ENCODE results near the gene RNF213.

Gene RNF213

GRCh38 chr17:80353718-80354275 lies 93.1 kb downstream of the RNF213 start:
- no peak for DNase-seq

DNA sequence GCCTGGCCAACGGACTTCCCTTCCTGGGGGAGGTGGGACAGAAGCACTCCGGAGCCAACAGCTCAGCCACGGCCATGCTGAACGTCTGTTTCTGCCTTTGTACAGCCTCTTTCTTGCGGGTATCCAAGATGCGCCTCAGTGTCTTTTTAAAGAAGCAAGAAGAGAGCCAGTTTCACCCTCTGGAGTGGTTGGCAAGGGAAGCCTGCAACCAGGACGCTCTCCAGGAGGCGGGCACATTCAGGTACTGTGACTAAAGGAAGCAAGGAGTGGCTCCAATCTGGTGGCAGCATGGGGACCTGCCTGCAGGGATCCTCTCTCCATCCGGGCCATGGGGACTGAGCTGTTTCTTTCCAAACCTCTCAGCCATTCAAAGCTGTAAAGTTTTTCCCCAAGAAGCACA lies 93.7 kb downstream of the RNF213 start:
- no peak for DNase-seq

- DNase-seq = no peak
Measured at GRCh38 chr17:80356231-80356856, 95.7 kb downstream of the RNF213 start.

GRCh38 chr17:80358131-80358530 lies 97.5 kb downstream of the RNF213 start:
- no peak for DNase-seq

- no peak for DNase-seq
Measured at GRCh38 chr17:80358861-80359260, 98.2 kb downstream of the RNF213 start.

- DNase-seq = no peak
Measured at GRCh38 chr17:80359422-80360110, 98.9 kb downstream of the RNF213 start.

DNA sequence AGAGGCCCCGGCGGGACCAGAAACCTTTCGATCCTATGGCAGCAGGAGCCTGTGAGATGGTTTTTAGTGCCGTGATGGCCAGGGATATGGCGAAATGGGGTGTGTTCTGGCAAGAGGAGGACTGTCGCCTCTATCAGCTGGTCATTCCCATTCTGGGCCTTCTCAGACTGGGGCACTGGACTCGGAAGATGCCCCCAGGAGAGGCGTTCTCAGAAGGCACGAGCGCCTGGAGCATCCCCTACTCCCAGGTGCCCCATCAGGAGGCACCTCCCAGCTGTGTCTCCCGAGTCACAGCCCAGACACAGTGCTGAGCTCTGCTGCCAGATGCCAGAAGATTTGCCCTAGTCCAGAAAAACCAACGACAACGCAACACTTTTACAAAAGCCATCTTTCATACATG lies 99.7 kb downstream of the RNF213 start:
- no peak for DNase-seq

DNA sequence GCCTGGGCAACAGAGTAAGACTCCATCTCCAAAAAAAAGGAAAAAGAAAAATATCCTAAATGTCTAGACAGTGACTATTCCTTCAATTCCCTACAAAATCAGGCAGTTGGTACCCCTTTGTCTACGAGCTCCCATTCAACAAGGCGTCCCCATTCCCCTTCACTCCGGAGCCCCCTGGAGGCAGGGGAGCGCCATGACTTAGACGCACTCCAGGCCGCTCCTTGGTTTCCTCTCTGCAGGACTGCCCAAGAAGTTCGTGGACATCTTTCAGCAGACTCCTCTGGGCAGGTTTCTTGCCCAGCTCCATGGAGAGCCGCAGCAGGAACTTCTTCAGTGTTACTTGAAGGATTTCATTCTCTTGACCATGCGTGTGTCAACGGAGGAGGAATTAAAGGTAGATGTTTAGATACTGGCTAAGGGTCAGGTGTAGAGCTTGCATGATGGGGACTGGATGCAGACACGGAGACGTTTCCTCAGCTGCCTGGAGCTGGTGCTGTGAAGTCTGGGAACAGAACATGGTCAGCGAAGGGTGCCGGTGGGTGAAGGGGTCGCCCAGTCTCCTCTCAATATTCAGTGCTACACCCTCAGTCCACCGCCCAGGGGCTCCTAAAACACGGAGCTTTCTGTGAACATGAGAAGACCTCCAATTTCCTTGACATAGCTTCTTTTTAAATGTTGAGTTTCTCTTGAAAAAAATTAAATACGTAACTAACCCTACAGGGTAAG lies 101.0 kb downstream of the RNF213 start:
- peak; percentile 24 for DNase-seq

GRCh38 chr17:80362428-80363119 lies 101.9 kb downstream of the RNF213 start:
- no peak for DNase-seq

DNA sequence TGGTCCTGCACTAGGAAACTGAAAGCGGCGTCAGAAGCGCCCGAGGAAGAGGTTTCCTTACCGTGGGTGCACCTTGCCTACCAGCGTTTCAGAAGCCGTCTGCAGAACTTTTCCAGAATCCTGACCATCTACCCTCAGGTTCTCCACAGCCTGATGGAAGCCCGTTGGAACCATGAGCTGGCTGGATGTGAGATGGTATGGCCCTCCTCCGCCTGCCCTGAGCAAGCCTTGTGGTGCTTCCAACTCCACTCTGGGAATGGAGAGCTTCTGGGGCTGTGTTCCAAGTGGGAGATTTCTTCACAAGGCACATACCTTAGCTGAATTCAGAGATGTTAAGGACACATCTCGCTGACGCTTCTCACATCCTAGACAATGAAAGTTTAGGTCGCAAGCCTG lies 102.5 kb downstream of the RNF213 start:
- no peak for DNase-seq

DNA sequence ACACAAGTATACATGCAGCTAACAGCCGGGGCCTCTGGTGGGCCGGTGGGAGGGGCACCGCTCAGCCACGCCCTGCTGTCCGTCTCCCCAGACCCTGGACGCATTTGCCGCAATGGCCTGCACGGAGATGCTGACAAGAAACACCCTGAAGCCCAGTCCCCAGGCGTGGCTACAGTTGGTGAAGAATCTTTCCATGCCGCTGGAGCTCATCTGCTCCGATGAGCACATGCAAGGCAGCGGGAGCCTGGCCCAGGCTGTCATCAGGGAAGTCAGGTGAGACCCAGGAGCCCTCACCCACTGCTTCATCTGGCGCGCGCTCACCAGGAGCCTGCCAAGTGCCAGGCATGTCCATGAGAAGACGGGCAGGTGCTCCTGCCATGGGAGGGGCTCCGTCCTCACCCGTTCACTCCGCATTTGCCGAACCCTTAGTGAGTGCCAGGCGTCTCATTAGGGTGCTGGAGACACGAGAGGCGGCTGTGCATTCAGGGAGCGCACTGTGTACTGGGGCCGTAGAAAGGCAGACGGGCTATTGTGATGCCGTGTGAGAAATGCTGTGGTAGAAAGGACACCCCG lies 103.0 kb downstream of the RNF213 start:
- no peak for DNase-seq

- DNase-seq = peak; percentile 46
Measured at GRCh38 chr17:80364091-80364691, 103.5 kb downstream of the RNF213 start.

GRCh38 chr17:80365001-80365965 lies 104.6 kb downstream of the RNF213 start:
- DNase-seq = no peak

DNA sequence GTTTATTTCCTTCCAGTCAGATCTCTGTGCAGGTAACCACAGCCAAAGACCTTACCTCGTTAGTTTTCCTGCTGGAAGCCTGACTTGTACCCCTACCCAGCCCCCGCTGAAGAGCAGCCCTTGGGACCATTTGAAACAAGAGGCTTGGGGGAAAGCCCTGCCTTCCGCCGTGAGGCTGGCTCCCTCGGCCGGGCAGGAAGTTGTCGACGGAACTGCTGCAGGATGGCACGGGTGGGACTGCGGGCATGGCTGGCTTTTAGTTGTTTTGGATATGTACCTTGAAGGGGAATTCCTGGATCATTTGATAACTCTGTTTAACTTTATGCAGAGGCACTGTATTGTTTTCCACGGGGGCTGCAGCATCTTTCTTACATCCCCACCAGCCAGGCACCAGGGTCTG lies 105.3 kb downstream of the RNF213 start:
- DNase-seq = no peak

DNA sequence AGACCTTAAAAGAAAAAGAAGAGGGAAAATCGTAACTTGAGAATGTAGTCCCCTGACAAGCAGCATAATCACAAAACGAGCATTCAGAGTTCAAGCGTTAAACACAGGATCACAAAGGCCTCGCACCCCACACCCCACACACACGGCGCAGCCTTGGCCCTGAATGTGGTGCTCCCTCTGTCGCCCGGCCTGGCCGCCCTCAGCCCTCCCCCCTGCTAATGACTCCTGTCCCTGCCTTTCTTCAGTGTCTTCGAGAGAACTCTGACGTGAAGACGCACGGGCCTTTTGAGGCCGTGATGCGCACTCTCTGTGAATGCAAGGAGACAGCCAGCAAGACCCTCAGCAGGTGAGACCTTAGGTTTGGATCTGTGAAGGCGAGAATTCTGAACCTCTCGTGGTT lies 106.9 kb downstream of the RNF213 start:
- no peak for DNase-seq

DNA sequence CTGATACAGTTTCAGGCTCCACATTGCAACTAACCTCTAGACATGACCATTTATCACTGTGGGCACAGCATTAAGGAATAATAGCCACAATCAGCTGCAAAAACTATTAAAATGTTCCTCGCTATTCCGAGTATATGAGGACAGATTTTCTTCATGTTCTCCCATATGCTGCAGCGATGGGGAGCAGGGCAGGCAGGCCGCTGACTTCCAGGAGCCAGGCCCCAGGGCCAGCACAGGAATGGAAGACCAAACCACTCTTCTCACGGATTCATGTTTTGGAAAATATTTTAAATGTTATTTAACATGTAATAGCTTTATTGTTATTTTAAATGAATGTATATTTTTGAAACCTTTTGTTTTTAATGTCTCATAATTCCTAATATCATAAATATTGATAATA lies 110.5 kb downstream of the RNF213 start:
- no peak for DNase-seq

DNA sequence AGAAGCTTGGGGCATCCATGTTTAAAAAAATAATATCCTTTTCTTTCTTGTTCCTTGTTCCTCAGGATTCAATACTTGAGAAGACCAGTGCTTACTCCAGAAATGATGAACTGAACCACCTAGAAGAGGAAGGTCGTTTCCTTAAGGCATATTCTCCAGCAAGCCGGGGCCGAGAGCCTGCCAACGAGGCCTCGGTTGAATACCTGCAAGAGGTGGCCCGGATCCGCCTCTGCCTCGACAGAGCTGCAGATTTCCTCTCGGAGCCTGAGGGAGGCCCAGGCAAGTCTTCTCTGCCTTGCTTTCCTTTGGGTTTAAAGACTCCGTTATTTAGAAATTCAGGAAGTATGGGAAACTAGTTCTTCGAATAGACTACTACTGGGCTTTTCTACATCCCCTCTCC lies 111.8 kb downstream of the RNF213 start:
- DNase-seq = no peak

DNA sequence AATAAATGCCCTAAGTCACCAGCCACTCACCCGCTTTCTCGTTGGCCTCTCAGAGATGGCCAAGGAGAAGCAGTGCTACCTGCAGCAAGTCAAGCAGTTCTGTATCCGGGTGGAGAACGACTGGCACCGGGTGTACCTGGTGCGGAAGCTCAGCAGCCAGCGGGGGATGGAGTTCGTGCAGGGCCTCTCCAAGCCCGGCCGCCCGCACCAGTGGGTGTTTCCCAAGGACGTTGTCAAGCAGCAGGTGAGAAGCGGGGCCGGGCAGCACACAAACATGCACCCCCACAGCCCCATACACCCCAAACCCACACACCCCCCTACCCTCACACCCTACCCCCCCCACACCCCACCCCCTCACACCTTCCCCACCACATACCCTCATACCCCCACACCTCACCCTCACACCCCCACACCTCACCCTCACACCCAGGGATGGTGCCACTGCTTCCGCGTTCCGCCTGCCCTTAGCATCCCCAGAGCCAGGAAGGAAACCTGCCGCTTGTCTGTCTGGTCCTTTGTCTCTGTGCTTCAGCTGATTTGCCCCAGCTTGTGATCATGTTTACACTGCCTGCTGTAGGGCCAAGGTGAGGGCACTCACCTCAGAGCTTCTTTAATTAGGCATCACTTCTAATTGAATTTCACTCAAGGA lies 112.4 kb downstream of the RNF213 start:
- no peak for DNase-seq

DNA sequence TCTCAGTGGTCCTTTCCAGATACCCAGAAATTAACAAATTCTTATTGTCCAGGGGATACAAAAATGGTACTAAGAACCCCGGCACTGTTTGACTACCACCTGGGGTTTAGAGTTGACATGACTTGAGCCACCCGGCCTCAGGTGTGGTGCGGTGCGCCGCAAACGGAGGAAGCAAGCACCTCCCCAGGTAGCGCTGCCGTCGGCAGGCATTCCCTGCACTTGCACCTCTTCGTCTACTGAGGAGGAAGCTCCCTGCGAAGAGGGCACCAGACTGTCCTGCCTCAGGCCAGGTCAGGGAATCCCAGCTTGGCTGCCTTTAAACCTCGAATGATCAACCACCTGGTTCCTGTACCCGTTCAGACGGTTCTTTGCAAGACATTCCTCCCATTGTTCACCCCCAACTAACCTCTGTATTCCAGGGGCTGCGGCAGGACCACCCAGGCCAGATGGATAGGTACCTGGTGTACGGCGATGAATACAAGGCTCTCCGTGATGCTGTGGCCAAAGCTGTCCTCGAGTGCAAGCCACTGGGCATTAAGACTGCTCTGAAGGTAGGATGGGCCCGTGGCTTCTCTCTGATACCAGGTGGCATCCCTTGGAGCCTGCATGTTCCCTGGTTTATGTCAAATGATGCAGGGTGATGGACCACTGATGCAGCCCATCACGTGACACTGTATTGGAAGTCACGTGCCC lies 113.5 kb downstream of the RNF213 start:
- no peak for DNase-seq
